Embryonic facial prominence (tissue), 1 donor: ENCODE data around the gene PLXNC1.
"Not testable (repeated sequence)": the region's sequence is repeated elsewhere in the genome, so short reads cannot be mapped to it uniquely, and the experiment has no call there.

Experiments
- DNase-seq: peaks from one replicate; pipeline ENCODE4 v3.0.0-alpha.2; 2016; ENCODE audit errors: extremely low spot score

The PLXNC1 gene

GRCh38 chr12:94289461-94290312 is 141.3 kb downstream of the PLXNC1 start:
- DNase-seq = no peak

- no peak for DNase-seq
Measured at GRCh38 chr12:94290353-94290752, 142.0 kb downstream of the PLXNC1 start.

GRCh38 chr12:94297096-94297699 is 148.8 kb downstream of the PLXNC1 start:
- DNase-seq = no peak

- DNase-seq = no peak
Measured at GRCh38 chr12:94297876-94298505, 149.6 kb downstream of the PLXNC1 start.

- DNase-seq = no peak
Measured at GRCh38 chr12:94299846-94300245, 151.5 kb downstream of the PLXNC1 start.

GRCh38 chr12:94304012-94304411 is 155.6 kb downstream of the PLXNC1 start:
- DNase-seq = no peak

DNA sequence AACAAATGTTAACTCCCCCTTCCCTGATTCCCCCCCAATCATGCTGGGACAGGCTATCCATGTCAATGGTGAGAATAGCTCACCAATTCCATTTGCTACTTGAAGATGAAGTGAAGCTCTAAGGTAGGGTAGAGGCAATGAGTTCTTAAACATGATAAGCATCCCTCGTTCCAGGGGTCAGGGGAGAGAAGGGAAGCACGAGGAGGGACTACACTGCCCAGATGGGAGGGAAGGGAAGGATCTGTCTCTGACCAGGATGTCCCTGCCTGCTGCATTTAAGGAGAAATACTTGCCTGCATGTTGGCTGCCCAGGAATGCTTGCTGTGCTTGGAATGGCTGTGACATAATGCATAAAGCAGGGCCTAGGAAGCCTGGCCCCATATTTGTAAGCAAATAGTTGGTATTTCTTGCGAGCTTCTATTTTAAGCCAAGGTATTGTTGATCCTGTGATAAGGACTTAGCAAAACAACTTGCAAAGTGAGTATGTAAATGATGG is 156.2 kb downstream of the PLXNC1 start:
- DNase-seq = no peak

DNA sequence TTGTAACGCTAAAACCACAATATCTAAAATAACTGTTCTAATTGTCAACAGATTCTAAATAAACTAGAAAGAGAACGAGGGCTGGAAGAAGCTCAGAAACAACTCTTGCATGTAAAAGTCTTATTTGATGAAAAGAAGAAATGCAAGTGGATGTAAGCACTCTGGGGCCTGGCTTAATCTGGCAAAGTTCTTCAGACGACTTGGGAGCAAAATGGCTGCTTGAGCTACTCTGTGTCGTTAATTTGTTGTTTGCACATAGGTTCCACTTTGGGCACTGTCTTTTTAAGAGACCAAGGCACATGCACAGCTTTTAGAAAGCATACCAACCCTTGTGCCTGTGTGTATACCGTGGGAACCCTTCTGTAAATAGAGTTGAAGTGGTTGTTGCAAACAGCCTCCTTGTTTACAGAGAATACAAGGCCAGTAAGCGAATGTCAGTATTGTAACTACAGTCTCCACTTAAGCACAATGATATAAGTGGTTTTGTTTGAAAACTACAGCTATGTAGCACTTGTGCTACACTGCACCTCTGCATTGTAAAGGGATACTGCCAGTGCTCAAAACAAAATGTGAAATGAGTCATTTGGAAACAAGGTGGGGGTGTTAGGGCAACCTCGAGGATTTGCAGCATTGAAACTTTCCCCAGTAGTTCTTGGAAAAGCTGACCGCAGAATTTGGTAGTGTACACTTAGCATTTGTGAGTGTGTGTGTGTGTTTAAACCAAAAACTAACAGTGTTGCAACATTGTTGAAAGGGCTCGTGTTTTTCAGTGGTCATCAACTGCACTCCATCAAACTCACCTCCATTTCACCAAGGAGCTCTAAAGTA is 157.0 kb downstream of the PLXNC1 start:
- DNase-seq = no peak

GRCh38 chr12:94308612-94309011 is 160.2 kb downstream of the PLXNC1 start:
- no peak for DNase-seq

DNA sequence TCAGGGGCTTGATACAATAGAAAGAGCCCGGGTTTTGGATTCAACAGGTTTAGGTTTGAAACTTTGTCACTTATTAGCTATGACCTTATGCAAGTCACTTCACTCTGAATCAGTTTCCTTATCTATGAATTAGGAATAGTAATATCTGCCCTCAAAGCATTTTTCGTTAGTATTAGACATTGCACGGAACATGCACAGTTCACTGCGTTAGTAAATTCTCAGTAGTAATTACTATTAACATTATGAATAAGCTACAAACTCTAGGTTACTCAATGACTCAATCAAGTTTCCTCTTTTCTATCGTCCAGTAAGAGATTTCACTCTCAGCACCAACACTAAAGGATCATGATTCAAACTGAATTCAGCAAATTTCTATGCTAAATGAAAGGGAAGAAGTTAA is 161.0 kb downstream of the PLXNC1 start:
- no peak for DNase-seq

DNA sequence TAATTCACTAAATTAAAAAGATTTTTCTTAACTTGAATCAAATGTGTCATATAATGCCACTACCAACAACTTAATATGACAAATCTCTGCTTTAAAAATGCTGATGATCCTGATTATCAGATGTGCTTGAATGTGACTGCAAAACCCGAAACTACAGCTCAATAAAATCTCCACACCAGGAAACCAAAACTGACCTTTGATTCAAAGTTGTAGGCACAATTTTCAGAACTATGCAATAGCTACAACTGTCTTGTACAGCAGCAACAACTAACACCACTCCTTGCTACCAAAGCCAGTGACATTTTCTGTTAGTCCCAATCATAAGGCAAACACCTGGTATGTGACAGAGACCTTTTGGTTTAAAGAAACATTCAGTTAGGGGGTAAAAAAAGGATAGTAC is 164.0 kb downstream of the PLXNC1 start:
- no peak for DNase-seq

- not testable (repeated sequence) for DNase-seq
Measured at GRCh38 chr12:94316600-94316999, 168.2 kb downstream of the PLXNC1 start.

DNA sequence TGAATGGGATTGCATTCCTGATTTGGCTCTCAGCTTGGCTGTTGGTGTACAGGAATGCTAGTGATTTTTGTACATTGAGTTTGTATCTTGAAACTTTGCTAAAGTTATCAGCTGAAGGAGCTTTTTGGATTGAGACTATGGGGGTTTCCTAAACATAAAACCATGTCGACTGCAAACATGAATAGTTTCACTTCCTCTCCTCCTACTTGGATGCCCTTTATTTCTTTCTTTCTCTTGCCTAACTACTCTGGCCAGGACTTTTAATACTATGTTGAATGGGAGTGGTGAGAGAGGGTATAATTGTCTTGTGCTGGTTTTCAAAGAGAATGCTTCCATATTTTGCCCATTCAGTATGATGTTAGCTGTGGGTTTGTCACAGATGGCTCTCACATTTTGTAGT is 169.8 kb downstream of the PLXNC1 start:
- DNase-seq = no peak

DNA sequence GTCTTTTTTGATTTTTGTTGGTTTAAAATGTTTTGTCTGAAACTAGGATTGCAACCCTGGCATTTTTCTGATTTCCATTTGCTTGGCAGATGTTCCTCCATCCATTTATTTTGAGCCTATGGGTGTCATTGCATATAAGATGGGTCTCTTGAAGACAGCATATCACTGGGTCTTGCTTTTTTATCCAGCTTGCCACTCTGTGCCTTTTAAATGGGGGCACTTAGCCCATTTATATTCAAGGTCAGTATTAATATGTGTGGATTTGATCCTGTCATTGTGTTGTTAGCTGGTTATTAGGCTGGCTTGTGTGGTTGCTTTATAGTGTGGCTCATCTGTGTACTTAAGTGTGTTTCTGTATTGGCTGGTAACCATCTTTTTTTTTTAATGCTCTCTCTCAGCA is 171.7 kb downstream of the PLXNC1 start:
- DNase-seq = no peak

- no peak for DNase-seq
Measured at GRCh38 chr12:94322346-94322745, 174.0 kb downstream of the PLXNC1 start.

DNA sequence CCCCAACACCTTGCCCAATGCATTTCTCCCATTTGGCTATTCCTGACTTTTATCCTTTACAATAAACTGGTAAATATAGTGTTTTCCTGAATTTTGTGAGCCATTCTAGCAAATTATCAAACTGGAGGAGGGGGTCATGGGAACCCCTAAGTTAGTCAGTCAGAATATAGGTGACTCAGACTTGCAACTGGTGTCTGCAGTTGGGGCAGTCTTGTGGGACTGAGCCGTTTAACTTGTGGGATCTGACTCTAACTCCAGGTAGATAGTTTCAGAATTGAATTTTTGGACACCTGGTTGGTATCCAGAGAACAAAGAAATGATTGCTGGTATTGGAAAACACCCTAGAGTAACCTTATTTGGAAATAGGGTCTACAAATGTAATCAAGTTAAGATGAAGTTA is 177.9 kb downstream of the PLXNC1 start:
- no peak for DNase-seq

GRCh38 chr12:94326727-94327126 is 178.3 kb downstream of the PLXNC1 start:
- DNase-seq = no peak

- no peak for DNase-seq
Measured at GRCh38 chr12:94327809-94328208, 179.4 kb downstream of the PLXNC1 start.

DNA sequence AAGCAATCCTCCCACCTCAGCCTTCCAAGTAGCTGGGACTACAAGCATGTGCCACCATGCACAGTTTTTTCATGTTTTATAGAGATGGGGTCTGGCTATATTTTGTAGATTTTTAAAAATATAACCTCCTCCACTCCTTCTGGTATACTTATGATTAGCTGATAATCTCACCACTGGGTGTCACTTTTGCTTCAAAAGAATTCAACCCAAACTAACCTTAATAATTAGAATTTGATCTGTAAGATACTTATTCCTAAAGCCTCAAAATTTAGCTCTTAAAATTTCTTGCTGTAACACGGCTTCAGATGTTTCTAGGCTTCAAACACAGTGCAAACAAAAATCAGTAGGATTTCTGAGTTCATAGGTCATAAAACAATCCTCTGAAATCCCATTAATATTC is 181.0 kb downstream of the PLXNC1 start:
- DNase-seq = no peak

DNA sequence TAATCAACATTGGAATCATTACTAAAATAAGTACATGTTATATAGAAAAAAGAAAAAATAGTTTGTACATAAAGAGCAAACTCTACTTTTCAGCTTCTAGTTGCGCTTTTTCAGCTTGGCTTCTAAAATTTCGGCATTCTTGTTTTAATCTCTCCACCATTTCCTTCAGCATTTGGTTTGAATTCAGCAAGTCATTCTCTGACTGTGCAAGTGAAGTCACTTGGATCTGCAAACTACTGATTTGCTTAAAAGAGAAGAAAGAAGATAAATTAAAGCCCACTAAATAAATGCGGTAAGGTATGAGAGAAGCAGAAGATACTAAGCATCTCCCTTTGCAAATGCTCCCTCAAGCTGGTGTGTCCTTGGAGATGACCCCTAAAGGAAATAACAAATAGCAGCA is 185.0 kb downstream of the PLXNC1 start:
- DNase-seq = no peak

- DNase-seq = no peak
Measured at GRCh38 chr12:94336211-94336925, 188.0 kb downstream of the PLXNC1 start.
